Dermis microvascular lymphatic vessel endothelial cell (primary cell): ENCODE results near the gene MTERF4. TPM values are rescaled to one million over a fixed set of nuclear protein-coding genes. Genes with fewer than 3 reads are reported as not detected.
A peak's percentile ranks its signal among the peaks of the same experiment; 100 is the strongest.

ENCODE experiments used
- DNase-seq, 2 donors: peaks; one replicate each; pipeline versions ENCODE4 v3.0.0 to v3.0.0-alpha.2; 2010; ENCODE audit warnings: low read depth in 2 of 2
- total RNA-seq: library from RNA; depleted of rRNA; stranded (reverse); fragments of >200 nt; gene quantifications from 2 replicates; pipeline ENCODE4 v1.2.1, GENCODE V29; 2014

The MTERF4 gene
- total RNA-seq, 1 donor from 2014 or later: 28.2 TPM

GRCh38 chr2:241088791-241089732 lies 13.0 kb downstream of the MTERF4 start:
- DNase-seq: peak in 1 of 2 donors; percentile 53

GRCh38 chr2:241088376-241088775 lies 13.7 kb downstream of the MTERF4 start:
- DNase-seq: no peak

GRCh38 chr2:241087420-241088268 lies 14.4 kb downstream of the MTERF4 start:
- DNase-seq: no peak

GRCh38 chr2:241084856-241085444 lies 17.1 kb downstream of the MTERF4 start:
- DNase-seq: no peak

GRCh38 chr2:241083091-241083415 lies 19.0 kb downstream of the MTERF4 start:
- DNase-seq: no peak

GRCh38 chr2:241082341-241083090 lies 19.6 kb downstream of the MTERF4 start:
- no peak for DNase-seq

GRCh38 chr2:241081643-241082340 lies 20.3 kb downstream of the MTERF4 start:
- DNase-seq: no peak

- DNase-seq: no peak
Measured at GRCh38 chr2:241081190-241081642, 20.9 kb downstream of the MTERF4 start.

GRCh38 chr2:241080405-241081189 lies 21.5 kb downstream of the MTERF4 start:
- no peak for DNase-seq

- DNase-seq: no peak
Measured at GRCh38 chr2:241074901-241075540, 27.1 kb downstream of the MTERF4 start.

GRCh38 chr2:241074065-241074818 lies 27.8 kb downstream of the MTERF4 start:
- no peak for DNase-seq

GRCh38 chr2:241073166-241074064 lies 28.7 kb downstream of the MTERF4 start:
- no peak for DNase-seq

- DNase-seq: no peak
Measured at GRCh38 chr2:241072553-241073165, 29.4 kb downstream of the MTERF4 start.

- no peak for DNase-seq
Measured at GRCh38 chr2:241072151-241072550, 29.9 kb downstream of the MTERF4 start.

- no peak for DNase-seq
Measured at GRCh38 chr2:241071677-241072111, 30.4 kb downstream of the MTERF4 start.

GRCh38 chr2:241070811-241071676 lies 31.0 kb downstream of the MTERF4 start:
- no peak for DNase-seq
